ENCODE results near the gene SLC4A5. TPM values are rescaled to one million over a fixed set of nuclear protein-coding genes. Genes with fewer than 3 reads are reported as not detected.

SLC4A5 gene
- total RNA-seq, 1 experiment from 2014 or later = 1.8 TPM

- no peaks in the 10 kb centered on the region for H3K9me3 ChIP-seq (ENCODE audit: low read depth, low read length, poor library complexity, severe bottlenecking)
- H3K36me3 ChIP-seq (ENCODE audit: insufficient read depth, low read length, poor library complexity, severe bottlenecking) = no peaks in the 10 kb centered on the region
- no peak overlapping the region for H3K4me3 ChIP-seq (ENCODE audit: low read depth, low read length, poor library complexity, severe bottlenecking)
- intact Hi-C loops (cut with micrococcal nuclease; ENCODE audit: unreplicated experiment) = no loop called here
- H3K27me3 ChIP-seq (replicated peaks; ENCODE audit: insufficient read depth, low read depth, low read length, poor library complexity) = no peaks in the 10 kb centered on the region
- CTCF ChIA-PET = no interaction called here
- no peaks in the 10 kb centered on the region for H3K4me1 ChIP-seq (ENCODE audit: insufficient read depth, low read length, poor library complexity, severe bottlenecking)
- POLR2A ChIA-PET (ENCODE audit: low non-redundant PET) = no interaction called here
- H3K27ac ChIP-seq (ENCODE audit: low read depth, low read length, poor library complexity, severe bottlenecking) = no peak overlapping the region
- DNase-seq (ENCODE audit: low spot score) = no peak
- TF ChIP-seq, protein P1, sequence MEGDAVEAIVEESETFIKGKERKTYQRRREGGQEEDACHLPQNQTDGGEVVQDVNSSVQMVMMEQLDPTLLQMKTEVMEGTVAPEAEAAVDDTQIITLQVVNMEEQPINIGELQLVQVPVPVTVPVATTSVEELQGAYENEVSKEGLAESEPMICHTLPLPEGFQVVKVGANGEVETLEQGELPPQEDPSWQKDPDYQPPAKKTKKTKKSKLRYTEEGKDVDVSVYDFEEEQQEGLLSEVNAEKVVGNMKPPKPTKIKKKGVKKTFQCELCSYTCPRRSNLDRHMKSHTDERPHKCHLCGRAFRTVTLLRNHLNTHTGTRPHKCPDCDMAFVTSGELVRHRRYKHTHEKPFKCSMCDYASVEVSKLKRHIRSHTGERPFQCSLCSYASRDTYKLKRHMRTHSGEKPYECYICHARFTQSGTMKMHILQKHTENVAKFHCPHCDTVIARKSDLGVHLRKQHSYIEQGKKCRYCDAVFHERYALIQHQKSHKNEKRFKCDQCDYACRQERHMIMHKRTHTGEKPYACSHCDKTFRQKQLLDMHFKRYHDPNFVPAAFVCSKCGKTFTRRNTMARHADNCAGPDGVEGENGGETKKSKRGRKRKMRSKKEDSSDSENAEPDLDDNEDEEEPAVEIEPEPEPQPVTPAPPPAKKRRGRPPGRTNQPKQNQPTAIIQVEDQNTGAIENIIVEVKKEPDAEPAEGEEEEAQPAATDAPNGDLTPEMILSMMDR (conservative IDR thresholded peaks at IDR 0.05; ENCODE audit: low read depth, low read length) = no peak
- BruUV-seq (replicated peaks) = no TSS peak
These were observed 78.9 kb downstream of the SLC4A5 start for GRCh38 chr2:74264281-74264680.

DNA sequence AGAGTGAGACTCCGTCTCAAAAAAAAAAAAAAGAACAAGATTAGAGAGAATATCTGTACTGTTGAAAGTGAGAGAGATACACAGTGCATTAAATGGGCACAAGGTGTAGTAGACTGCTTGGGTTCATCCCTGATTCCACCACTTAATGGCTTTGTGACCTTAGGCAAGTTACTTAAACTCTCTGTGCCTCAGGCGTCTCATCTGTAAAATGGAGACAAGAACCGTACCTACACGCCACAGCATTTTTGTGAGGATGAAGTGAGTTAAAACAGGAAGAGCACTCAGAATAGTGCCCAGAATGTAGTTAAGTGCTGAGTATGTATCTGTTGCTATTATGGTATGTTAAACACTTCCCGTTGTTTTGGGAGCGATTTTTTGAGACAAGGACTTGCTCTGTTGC, 80.5 kb downstream of the SLC4A5 start:
- no peak overlapping the region for H3K27ac ChIP-seq (ENCODE audit: low read depth, low read length, poor library complexity, severe bottlenecking)
- TF ChIP-seq EZH2 (IDR thresholded peaks at IDR 0.05; ENCODE audit: borderline replicate concordance, low read depth, low read length, poor library complexity, severe bottlenecking) = no peak
- TF ChIP-seq, protein P1 (conservative IDR thresholded peaks at IDR 0.05; ENCODE audit: low read depth, low read length) = no peak
- no peaks in the 10 kb centered on the region for H3K4me1 ChIP-seq (ENCODE audit: insufficient read depth, low read length, poor library complexity, severe bottlenecking)
- no peaks in the 10 kb centered on the region for H3K27me3 ChIP-seq (replicated peaks; ENCODE audit: insufficient read depth, low read depth, low read length, poor library complexity)
- no peak overlapping the region for H3K4me3 ChIP-seq (ENCODE audit: low read depth, low read length, poor library complexity, severe bottlenecking)
- DNase-seq (ENCODE audit: low spot score) = no peak
- intact Hi-C loops (cut with micrococcal nuclease; ENCODE audit: unreplicated experiment) = no loop called here
- POLR2A ChIA-PET (ENCODE audit: low non-redundant PET) = no interaction called here
- H3K36me3 ChIP-seq (ENCODE audit: insufficient read depth, low read length, poor library complexity, severe bottlenecking) = no peaks in the 10 kb centered on the region
- H3K9me3 ChIP-seq (ENCODE audit: low read depth, low read length, poor library complexity, severe bottlenecking) = no peaks in the 10 kb centered on the region
- no TSS peak for BruUV-seq (replicated peaks)
- CTCF ChIA-PET = no interaction called here

DNA sequence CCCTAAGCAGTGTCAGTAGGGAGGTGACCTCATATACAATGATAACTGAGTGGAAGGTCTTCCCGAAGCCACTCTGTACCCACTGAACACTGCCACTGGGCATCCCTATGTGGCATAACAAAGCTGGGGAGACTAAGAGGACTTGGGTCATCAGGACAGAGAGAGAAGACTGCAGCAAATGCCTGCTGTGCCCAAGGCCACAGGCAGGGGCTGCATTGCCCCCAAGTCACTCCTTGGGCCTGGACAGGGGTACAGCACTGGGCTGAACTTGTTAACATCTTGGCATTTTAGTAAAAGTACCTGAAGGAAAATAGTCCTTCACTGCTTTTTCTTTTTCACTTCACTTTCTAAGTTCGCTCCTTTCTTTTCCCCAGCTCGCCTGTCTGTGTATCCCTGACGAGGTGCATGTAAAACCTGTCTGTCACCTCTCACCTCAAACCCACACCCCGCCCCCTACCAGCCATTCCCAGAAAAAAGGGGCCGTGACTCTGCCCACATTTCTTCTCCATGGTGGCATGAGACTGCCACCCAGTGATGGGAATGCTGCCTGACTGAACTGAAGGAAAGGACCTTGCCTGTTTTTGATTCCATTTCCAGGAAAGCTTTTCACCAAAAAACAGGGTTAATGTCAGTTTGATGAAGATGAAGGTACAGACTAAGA, 81.9 kb downstream of the SLC4A5 start:
- H3K27ac ChIP-seq (ENCODE audit: low read depth, low read length, poor library complexity, severe bottlenecking) = no peak overlapping the region
- H3K4me3 ChIP-seq (ENCODE audit: low read depth, low read length, poor library complexity, severe bottlenecking) = no peak overlapping the region
- ChIA-PET POLR2A (ENCODE audit: low non-redundant PET) (no interaction called here), CTCF (no interaction called here)
- TF ChIP-seq, protein P1 (conservative IDR thresholded peaks at IDR 0.05; ENCODE audit: low read depth, low read length) = peak; percentile 56
- no peak for TF ChIP-seq EZH2 (IDR thresholded peaks at IDR 0.05; ENCODE audit: borderline replicate concordance, low read depth, low read length, poor library complexity, severe bottlenecking)
- DNase-seq (ENCODE audit: low spot score) = peak; percentile 32
- BruUV-seq (replicated peaks) = no TSS peak
- no peaks in the 10 kb centered on the region for H3K27me3 ChIP-seq (replicated peaks; ENCODE audit: insufficient read depth, low read depth, low read length, poor library complexity)
- no peaks in the 10 kb centered on the region for H3K9me3 ChIP-seq (ENCODE audit: low read depth, low read length, poor library complexity, severe bottlenecking)
- no peaks in the 10 kb centered on the region for H3K36me3 ChIP-seq (ENCODE audit: insufficient read depth, low read length, poor library complexity, severe bottlenecking)
- no peaks in the 10 kb centered on the region for H3K4me1 ChIP-seq (ENCODE audit: insufficient read depth, low read length, poor library complexity, severe bottlenecking)
- intact Hi-C loops (cut with micrococcal nuclease; ENCODE audit: unreplicated experiment) = no loop called here

All from A673 (cell line).